ENCODE data around the gene GRK5.

- no peak for TF ChIP-seq CTCF (conservative IDR thresholded peaks at IDR 0.05; ENCODE audit: low read length)
- TF ChIP-seq EZH2phosphoT487 (IDR thresholded peaks at IDR 0.05; ENCODE audit: borderline replicate concordance): no peak
These were observed 170.8 kb downstream of the GRK5 start for GRCh38 chr10:119377958-119378736.

Data from Loucy (cell line).